ENCODE results near the gene SLC24A3.

The SLC24A3 gene

GRCh38 chr20:19683822-19684221, 471.4 kb downstream of the SLC24A3 start:
- Histone ChIP-seq H3K4me3 (ENCODE audit: low read depth in 1 of 2, low read length in 1 of 2) (no peak overlapping the region), H3K27ac (no peak overlapping the region), H3K4me1 (ENCODE audit: control insufficient read depth in 1 of 2, insufficient read depth in 1 of 2, low read depth in 1 of 2, low read length in 1 of 2) (no peaks in the 10 kb centered on the region), H3K36me3 (no peaks in the 10 kb centered on the region), H3K9me3 (no peaks in the 10 kb centered on the region), H3K27me3 (no peaks in the 10 kb centered on the region)
- no peak for TF ChIP-seq CTCF (IDR thresholded peaks at IDR 0.05)

DNA sequence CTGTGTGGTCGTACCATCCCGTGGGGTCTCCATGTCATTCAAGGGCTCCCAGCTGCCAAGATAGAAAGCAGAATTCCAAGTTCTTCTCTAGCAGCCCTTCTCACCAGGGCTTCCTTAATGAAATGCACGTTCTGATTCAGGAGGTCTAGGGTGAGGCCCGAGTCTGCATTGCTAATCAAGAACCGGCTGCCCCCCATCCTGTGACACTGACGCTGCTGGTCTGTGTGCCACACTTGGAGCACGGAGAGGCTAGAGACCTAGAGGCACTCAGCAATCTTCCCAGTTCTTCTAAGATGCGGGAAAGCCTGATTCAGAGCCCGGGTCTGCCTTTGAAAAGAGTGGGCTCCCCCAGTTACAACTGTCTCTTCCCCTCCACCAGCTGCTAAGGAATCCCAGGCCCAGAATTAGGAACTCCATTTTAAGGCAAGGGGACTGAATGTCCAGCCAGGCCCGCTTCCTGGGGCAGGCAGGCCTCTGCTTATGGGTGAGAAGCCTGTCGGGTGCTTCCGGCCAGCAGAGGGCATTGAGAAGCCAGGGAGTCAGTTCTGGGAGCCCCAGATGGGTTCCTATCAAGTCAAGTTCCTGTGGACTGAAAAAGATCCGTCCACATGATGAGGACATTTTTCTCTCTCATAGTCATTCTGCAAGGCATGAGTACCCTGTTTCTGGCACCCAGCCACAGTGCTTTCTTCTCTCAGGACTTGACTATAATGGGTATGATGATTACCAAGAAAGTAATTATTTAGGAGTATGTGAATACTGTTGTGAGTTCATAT, 475.8 kb downstream of the SLC24A3 start:
- TF ChIP-seq CTCF (IDR thresholded peaks at IDR 0.05) = no peak
- H3K27ac ChIP-seq = no peak overlapping the region
- no peaks in the 10 kb centered on the region for H3K27me3 ChIP-seq
- H3K4me1 ChIP-seq (ENCODE audit: control insufficient read depth in 1 of 2, insufficient read depth in 1 of 2, low read depth in 1 of 2, low read length in 1 of 2) = no peaks in the 10 kb centered on the region
- H3K36me3 ChIP-seq = no peaks in the 10 kb centered on the region
- no peak overlapping the region for H3K4me3 ChIP-seq (ENCODE audit: low read depth in 1 of 2, low read length in 1 of 2)
- no peaks in the 10 kb centered on the region for H3K9me3 ChIP-seq

DNA sequence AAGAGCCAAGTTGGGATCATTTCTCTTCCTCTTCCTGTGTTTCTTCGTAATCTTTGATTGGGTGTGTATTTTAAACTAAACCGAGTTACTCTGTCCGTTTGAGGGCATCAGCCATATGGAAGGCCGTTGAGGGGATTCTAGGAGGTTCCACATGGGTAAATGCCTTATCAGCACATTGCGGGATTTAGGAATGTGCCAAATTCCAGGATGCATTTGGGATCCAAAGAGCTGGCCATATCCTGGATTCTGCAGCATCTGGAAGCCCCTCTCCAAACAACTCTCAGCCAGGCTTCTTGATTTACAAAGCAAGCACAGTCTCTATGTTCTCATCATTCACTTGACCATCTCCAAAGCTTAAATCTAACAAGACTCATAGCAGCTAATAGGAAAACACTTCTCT, 478.0 kb downstream of the SLC24A3 start:
- no peak for TF ChIP-seq CTCF (IDR thresholded peaks at IDR 0.05)
- Histone ChIP-seq H3K4me3 (ENCODE audit: low read depth in 1 of 2, low read length in 1 of 2) (no peak overlapping the region), H3K36me3 (peaks cover 5% of the 10 kb centered on the region)

DNA sequence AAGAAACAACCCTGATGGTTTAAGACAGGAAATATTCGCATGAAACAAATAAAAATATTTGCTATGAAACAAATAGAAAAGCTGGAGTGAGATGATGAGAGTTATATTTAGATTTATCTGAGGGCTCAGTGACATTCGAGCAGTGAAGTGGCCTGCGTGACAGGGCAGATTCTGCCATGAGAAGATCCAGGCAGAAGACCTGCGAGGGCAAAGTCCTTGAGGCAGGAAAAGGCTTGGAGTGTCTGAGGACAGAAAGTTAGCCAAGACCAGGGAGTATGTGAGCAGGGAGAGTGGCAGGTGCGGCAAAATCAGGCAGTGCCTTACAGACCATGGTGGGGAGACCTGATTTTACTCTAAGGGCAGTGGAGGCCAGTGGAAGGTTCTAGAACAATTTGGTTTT, 478.7 kb downstream of the SLC24A3 start:
- Histone ChIP-seq H3K4me3 (ENCODE audit: low read depth in 1 of 2, low read length in 1 of 2) (no peak overlapping the region), H3K27me3 (no peaks in the 10 kb centered on the region), H3K4me1 (ENCODE audit: control insufficient read depth in 1 of 2, insufficient read depth in 1 of 2, low read depth in 1 of 2, low read length in 1 of 2) (peaks cover 3 to 4% of the 10 kb centered on the region in 2 experiments), H3K9me3 (no peaks in the 10 kb centered on the region), H3K36me3 (peaks cover 5% of the 10 kb centered on the region), H3K27ac (no peak overlapping the region)
- no peak for TF ChIP-seq CTCF (IDR thresholded peaks at IDR 0.05)

More for the DNA sequence above, 478.0 kb downstream of the SLC24A3 start:
- Histone ChIP-seq H3K27me3 (no peaks in the 10 kb centered on the region), H3K4me1 (ENCODE audit: control insufficient read depth in 1 of 2, insufficient read depth in 1 of 2, low read depth in 1 of 2, low read length in 1 of 2) (peaks cover 1 to 4% of the 10 kb centered on the region in 2 experiments), H3K27ac (no peak overlapping the region), H3K9me3 (no peaks in the 10 kb centered on the region)

- Histone ChIP-seq H3K4me3 (ENCODE audit: low read depth in 1 of 2, low read length in 1 of 2) (no peak overlapping the region), H3K36me3 (peaks cover 5% of the 10 kb centered on the region), H3K27me3 (no peaks in the 10 kb centered on the region), H3K27ac (no peak overlapping the region), H3K4me1 (ENCODE audit: control insufficient read depth in 1 of 2, insufficient read depth in 1 of 2, low read depth in 1 of 2, low read length in 1 of 2) (peaks cover 3 to 4% of the 10 kb centered on the region in 2 experiments), H3K9me3 (no peaks in the 10 kb centered on the region)
- no peak for TF ChIP-seq CTCF (IDR thresholded peaks at IDR 0.05)
These were observed 479.7 kb downstream of the SLC24A3 start for GRCh38 chr20:19692100-19692499.
